HEK293 (cell line): ENCODE measurements around the gene GABRA5.

Experiments used
- ZBTB17 ChIP-seq: fragments of 450-650 bp; formaldehyde crosslinking; IDR thresholded peaks from 2 replicates; pipeline ENCODE4 v1.5.1; 2016; ENCODE audit warnings: missing biosample characterization, missing genetic modification characterization
- ZNF138 ChIP-seq: fragments of 450-650 bp; formaldehyde crosslinking; IDR thresholded peaks from 2 replicates; pipeline ENCODE4 v1.5.1; 2016; ENCODE audit warnings: missing biosample characterization, missing genetic modification characterization, borderline replicate concordance
- ZNF311 ChIP-seq: fragments of 450-650 bp; formaldehyde crosslinking; IDR thresholded peaks from 2 replicates; pipeline ENCODE4 v1.5.1; 2017; ENCODE audit warnings: missing biosample characterization, missing genetic modification characterization, borderline replicate concordance
- ZNF560 ChIP-seq: fragments of 450-650 bp; formaldehyde crosslinking; IDR thresholded peaks from 2 replicates; pipeline ENCODE4 v1.5.1; 2017; ENCODE audit warnings: missing biosample characterization, missing genetic modification characterization, borderline replicate concordance
- TF ChIP-seq, protein P1 (sequence below): fragments of 450-650 bp; formaldehyde crosslinking; IDR thresholded peaks from 2 replicates; pipeline ENCODE4 v1.5.1; 2017; ENCODE audit warnings: missing biosample characterization, mild to moderate bottlenecking, missing genetic modification characterization, moderate library complexity
- TF ChIP-seq, protein P2 (sequence below): fragments of 450-650 bp; formaldehyde crosslinking; IDR thresholded peaks from 2 replicates; pipeline ENCODE4 v1.5.1; 2016; ENCODE audit warnings: missing biosample characterization, missing genetic modification characterization, low read depth
- TF ChIP-seq, protein P3 (sequence below): fragments of 450-650 bp; formaldehyde crosslinking; IDR thresholded peaks from 2 replicates; pipeline ENCODE4 v1.5.1; 2016; ENCODE audit warnings: missing biosample characterization, missing genetic modification characterization
- TF ChIP-seq, protein P4 (sequence below): fragments of 450-650 bp; formaldehyde crosslinking; IDR thresholded peaks from 2 replicates; pipeline ENCODE4 v1.5.1; 2016; ENCODE audit warnings: missing biosample characterization, missing genetic modification characterization
- TF ChIP-seq, protein P5 (sequence below): fragments of 450-650 bp; formaldehyde crosslinking; IDR thresholded peaks from 2 replicates; pipeline ENCODE4 v1.5.1; 2016; ENCODE audit warnings: missing biosample characterization, missing genetic modification characterization

DNA sequence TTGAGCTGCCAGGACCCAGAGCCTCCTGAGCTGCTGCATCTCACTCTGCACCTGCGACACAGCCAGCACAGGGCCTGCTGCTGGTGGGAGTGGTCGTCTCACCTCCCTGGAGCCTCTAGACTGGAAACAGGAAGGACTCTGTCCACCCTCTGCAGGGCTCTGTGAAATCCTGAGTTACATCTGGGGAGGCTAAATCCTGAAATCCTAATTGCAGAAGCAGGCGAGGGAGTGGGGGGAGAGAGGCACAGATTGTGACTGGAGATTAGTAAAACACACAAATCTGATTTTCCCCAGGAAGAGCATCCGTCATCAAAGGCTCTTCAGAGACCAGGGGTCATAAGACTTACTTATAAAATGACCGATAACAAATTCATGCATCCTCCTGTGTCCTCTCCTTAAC lies 72.5 kb downstream of the GABRA5 start:
- TF ChIP-seq, protein P1, sequence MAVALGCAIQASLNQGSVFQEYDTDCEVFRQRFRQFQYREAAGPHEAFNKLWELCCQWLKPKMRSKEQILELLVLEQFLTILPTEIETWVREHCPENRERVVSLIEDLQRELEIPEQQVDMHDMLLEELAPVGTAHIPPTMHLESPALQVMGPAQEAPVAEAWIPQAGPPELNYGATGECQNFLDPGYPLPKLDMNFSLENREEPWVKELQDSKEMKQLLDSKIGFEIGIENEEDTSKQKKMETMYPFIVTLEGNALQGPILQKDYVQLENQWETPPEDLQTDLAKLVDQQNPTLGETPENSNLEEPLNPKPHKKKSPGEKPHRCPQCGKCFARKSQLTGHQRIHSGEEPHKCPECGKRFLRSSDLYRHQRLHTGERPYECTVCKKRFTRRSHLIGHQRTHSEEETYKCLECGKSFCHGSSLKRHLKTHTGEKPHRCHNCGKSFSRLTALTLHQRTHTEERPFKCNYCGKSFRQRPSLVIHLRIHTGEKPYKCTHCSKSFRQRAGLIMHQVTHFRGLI: no peak
- no peak for TF ChIP-seq ZNF560 (tag by site-specific recombination)
- TF ChIP-seq, protein P2, sequence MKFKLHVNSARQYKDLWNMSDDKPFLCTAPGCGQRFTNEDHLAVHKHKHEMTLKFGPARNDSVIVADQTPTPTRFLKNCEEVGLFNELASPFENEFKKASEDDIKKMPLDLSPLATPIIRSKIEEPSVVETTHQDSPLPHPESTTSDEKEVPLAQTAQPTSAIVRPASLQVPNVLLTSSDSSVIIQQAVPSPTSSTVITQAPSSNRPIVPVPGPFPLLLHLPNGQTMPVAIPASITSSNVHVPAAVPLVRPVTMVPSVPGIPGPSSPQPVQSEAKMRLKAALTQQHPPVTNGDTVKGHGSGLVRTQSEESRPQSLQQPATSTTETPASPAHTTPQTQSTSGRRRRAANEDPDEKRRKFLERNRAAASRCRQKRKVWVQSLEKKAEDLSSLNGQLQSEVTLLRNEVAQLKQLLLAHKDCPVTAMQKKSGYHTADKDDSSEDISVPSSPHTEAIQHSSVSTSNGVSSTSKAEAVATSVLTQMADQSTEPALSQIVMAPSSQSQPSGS (tag by site-specific recombination): no peak
- TF ChIP-seq, protein P3, sequence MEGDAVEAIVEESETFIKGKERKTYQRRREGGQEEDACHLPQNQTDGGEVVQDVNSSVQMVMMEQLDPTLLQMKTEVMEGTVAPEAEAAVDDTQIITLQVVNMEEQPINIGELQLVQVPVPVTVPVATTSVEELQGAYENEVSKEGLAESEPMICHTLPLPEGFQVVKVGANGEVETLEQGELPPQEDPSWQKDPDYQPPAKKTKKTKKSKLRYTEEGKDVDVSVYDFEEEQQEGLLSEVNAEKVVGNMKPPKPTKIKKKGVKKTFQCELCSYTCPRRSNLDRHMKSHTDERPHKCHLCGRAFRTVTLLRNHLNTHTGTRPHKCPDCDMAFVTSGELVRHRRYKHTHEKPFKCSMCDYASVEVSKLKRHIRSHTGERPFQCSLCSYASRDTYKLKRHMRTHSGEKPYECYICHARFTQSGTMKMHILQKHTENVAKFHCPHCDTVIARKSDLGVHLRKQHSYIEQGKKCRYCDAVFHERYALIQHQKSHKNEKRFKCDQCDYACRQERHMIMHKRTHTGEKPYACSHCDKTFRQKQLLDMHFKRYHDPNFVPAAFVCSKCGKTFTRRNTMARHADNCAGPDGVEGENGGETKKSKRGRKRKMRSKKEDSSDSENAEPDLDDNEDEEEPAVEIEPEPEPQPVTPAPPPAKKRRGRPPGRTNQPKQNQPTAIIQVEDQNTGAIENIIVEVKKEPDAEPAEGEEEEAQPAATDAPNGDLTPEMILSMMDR: no peak
- no peak for TF ChIP-seq ZBTB17 (tag by site-specific recombination)
- TF ChIP-seq ZNF311: no peak
- TF ChIP-seq, protein P4, sequence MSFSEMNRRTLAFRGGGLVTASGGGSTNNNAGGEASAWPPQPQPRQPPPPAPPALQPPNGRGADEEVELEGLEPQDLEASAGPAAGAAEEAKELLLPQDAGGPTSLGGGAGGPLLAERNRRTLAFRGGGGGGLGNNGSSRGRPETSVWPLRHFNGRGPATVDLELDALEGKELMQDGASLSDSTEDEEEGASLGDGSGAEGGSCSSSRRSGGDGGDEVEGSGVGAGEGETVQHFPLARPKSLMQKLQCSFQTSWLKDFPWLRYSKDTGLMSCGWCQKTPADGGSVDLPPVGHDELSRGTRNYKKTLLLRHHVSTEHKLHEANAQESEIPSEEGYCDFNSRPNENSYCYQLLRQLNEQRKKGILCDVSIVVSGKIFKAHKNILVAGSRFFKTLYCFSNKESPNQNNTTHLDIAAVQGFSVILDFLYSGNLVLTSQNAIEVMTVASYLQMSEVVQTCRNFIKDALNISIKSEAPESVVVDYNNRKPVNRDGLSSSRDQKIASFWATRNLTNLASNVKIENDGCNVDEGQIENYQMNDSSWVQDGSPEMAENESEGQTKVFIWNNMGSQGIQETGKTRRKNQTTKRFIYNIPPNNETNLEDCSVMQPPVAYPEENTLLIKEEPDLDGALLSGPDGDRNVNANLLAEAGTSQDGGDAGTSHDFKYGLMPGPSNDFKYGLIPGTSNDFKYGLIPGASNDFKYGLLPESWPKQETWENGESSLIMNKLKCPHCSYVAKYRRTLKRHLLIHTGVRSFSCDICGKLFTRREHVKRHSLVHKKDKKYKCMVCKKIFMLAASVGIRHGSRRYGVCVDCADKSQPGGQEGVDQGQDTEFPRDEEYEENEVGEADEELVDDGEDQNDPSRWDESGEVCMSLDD (tag by site-specific recombination): no peak
- no peak for TF ChIP-seq ZNF138 (tag by site-specific recombination)
- TF ChIP-seq, protein P5, sequence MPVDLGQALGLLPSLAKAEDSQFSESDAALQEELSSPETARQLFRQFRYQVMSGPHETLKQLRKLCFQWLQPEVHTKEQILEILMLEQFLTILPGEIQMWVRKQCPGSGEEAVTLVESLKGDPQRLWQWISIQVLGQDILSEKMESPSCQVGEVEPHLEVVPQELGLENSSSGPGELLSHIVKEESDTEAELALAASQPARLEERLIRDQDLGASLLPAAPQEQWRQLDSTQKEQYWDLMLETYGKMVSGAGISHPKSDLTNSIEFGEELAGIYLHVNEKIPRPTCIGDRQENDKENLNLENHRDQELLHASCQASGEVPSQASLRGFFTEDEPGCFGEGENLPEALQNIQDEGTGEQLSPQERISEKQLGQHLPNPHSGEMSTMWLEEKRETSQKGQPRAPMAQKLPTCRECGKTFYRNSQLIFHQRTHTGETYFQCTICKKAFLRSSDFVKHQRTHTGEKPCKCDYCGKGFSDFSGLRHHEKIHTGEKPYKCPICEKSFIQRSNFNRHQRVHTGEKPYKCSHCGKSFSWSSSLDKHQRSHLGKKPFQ (tag by site-specific recombination): no peak
